ENCODE results near the gene MYL5. TPM values are rescaled to one million over a fixed set of nuclear protein-coding genes. Genes with fewer than 3 reads are reported as not detected.

The MYL5 gene
- total and polyA plus RNA-seq, 2 of the 13 experiments (the other 11 are each of a cell fraction or from before 2014, with no cell fraction given) = 6.5 to 16.0 TPM

GRCh38 chr4:722169-722725 is 47.9 kb downstream of the MYL5 start:
- intact Hi-C loops (cut with micrococcal nuclease; ENCODE audit: unreplicated experiment) (loop anchor here (5.0 kb wide), 1 partner anchor 35 kb away; the partner anchor contains the start of gene SLC49A3), in situ Hi-C loops (cut with HindIII; ENCODE audit: extremely low pct_ligation_motif_present, low pct_unique_long_range_greater_than_20kb) (no loop called here)
- H4K20me1 ChIP-seq (ENCODE audit: insufficient read depth, low read length) = peaks cover 37% of the 10 kb centered on the region; the same call in 1 of the 2 replicates
- no peak overlapping the region for H3K9ac ChIP-seq (ENCODE audit: insufficient read depth, low read depth, low read length)
- peaks cover 41% of the 10 kb centered on the region for H3K79me2 ChIP-seq (ENCODE audit: insufficient read depth, low read length)
- no peak overlapping the region for H3K27ac ChIP-seq (ENCODE audit: extremely low read length, insufficient read depth, low read length)
- no peak overlapping the region for H2AFZ ChIP-seq (ENCODE audit: low read length)
- peaks cover 17% of the 10 kb centered on the region for H3K4me1 ChIP-seq (ENCODE audit: insufficient read depth, low read length)
- no peak for TF ChIP-seq ZNF264 (CRISPR knock-in tag; IDR thresholded peaks at IDR 0.05)
- no peak for TF ChIP-seq ZNF441 (CRISPR knock-in tag; IDR thresholded peaks at IDR 0.05; ENCODE audit: borderline replicate concordance)
- no peak for TF ChIP-seq ZNF75D (CRISPR knock-in tag; IDR thresholded peaks at IDR 0.05; ENCODE audit: borderline replicate concordance)
- no peaks in the 10 kb centered on the region for H3K9me3 ChIP-seq (ENCODE audit: low read length)
- CTCF ChIA-PET (ENCODE audit: low intra/inter-chr PET ratio, low total read pairs) = no interaction called here
- 97% methylated on average over 47 of the region's 47 CpGs for WGBS (ENCODE audit: low lambda C conversion rate)
- no peak for FAIRE-seq
- peaks cover 2% of the 10 kb centered on the region in 2 experiments; a peak in 1 of 5 replicates for H3K36me3 ChIP-seq (replicated peaks in 1 of 2; ENCODE audit: control insufficient read depth in 1 of 2, insufficient read depth in 2 of 2, low read length in 2 of 2)
- no peak for DNase-seq (ENCODE audit: low spot score)
- H3K4me3 ChIP-seq (replicated peaks in 1 of 3; ENCODE audit: insufficient read depth in 1 of 3, low read depth in 2 of 3, low read length in 3 of 3) = no peak overlapping the region
- no peak for ATAC-seq
- POLR2A ChIA-PET = no interaction called here
- no TSS peak for BruUV-seq (replicated peaks)
- no peaks in the 10 kb centered on the region; a peak in 1 of 5 replicates for H3K27me3 ChIP-seq (ENCODE audit: control insufficient read depth in 1 of 2, insufficient read depth in 2 of 2, low read length in 2 of 2)
- H3K4me2 ChIP-seq (ENCODE audit: low read depth, low read length) = no peak overlapping the region

GRCh38 chr4:722851-723360 is 48.6 kb downstream of the MYL5 start:
- H3K9ac ChIP-seq (ENCODE audit: insufficient read depth, low read depth, low read length) = no peak overlapping the region
- H3K27ac ChIP-seq (ENCODE audit: extremely low read length, insufficient read depth, low read length) = no peak overlapping the region
- no peak overlapping the region for H3K4me3 ChIP-seq (replicated peaks in 1 of 3; ENCODE audit: insufficient read depth in 1 of 3, low read depth in 2 of 3, low read length in 3 of 3)
- FAIRE-seq (no peak), DNase-seq (ENCODE audit: low spot score) (no peak), ATAC-seq (no peak)
- WGBS (ENCODE audit: low lambda C conversion rate) = 98% methylated on average over 61 of the region's 61 CpGs
- H3K4me1 ChIP-seq (ENCODE audit: insufficient read depth, low read length) = peaks cover 17% of the 10 kb centered on the region
- intact Hi-C loops (cut with micrococcal nuclease; ENCODE audit: unreplicated experiment) = loop anchor here (5.0 kb wide), 1 partner anchor 36 kb away; the partner anchor contains the start of gene SLC49A3
- H3K79me2 ChIP-seq (ENCODE audit: insufficient read depth, low read length) = peaks cover 43% of the 10 kb centered on the region
- H3K36me3 ChIP-seq (replicated peaks in 1 of 2; ENCODE audit: control insufficient read depth in 1 of 2, insufficient read depth in 2 of 2, low read length in 2 of 2) = peaks cover 2 to 5% of the 10 kb centered on the region in 2 experiments; a peak in 2 of 5 replicates
- ChIA-PET POLR2A (no interaction called here), CTCF (ENCODE audit: low intra/inter-chr PET ratio, low total read pairs) (no interaction called here)
- BruUV-seq (replicated peaks) = no TSS peak
- in situ Hi-C loops (cut with HindIII; ENCODE audit: extremely low pct_ligation_motif_present, low pct_unique_long_range_greater_than_20kb) = no loop called here
- TF ChIP-seq ZNF34 (CRISPR knock-in tag; IDR thresholded peaks at IDR 0.05; ENCODE audit: borderline replicate concordance) = no peak
- no peak for TF ChIP-seq RXRA (CRISPR knock-in tag; IDR thresholded peaks at IDR 0.05)
- no peak for TF ChIP-seq NCOA5 (CRISPR knock-in tag; IDR thresholded peaks at IDR 0.05)
- no peak for TF ChIP-seq ZNF225 (CRISPR knock-in tag; IDR thresholded peaks at IDR 0.05)
- no peak for TF ChIP-seq HDAC2 (CRISPR knock-in tag; IDR thresholded peaks at IDR 0.05)
- TF ChIP-seq AGO2 (optimal IDR thresholded peaks at IDR 0.05; ENCODE audit: low read depth, low read length) = peak; percentile 3
- no peak overlapping the region for H3K4me2 ChIP-seq (ENCODE audit: low read depth, low read length)
- H2AFZ ChIP-seq (ENCODE audit: low read length) = no peak overlapping the region
- no peaks in the 10 kb centered on the region for H3K9me3 ChIP-seq (ENCODE audit: low read length)
- H3K27me3 ChIP-seq (ENCODE audit: control insufficient read depth in 1 of 2, insufficient read depth in 2 of 2, low read length in 2 of 2) = no peaks in the 10 kb centered on the region; a peak in 1 of 5 replicates
- H4K20me1 ChIP-seq (ENCODE audit: insufficient read depth, low read length) = peaks cover 32% of the 10 kb centered on the region; the same call in 1 of the 2 replicates
